GM18508 (cell line): ENCODE data around the gene IDS.
"Not testable (repeated sequence)": the region's sequence is repeated elsewhere in the genome, so short reads cannot be mapped to it uniquely, and the experiment has no call there.

Experiments used
- ATAC-seq: cut with Tn5 transposase; IDR thresholded peaks from one replicate; pipeline ENCODE4 v1.9.1; 2021; ENCODE audit warnings: moderate number of reproducible peaks; ENCODE audit not compliant: insufficient read depth, unreplicated experiment

The IDS gene

GRCh38 chrX:149502923-149503322 is 2.2 kb downstream of the IDS start:
- ATAC-seq = not testable (repeated sequence)

GRCh38 chrX:149499766-149500165 is 5.3 kb downstream of the IDS start:
- ATAC-seq = no peak

- no peak for ATAC-seq
Measured at GRCh38 chrX:149498767-149499166, 6.3 kb downstream of the IDS start.

GRCh38 chrX:149497626-149498025 is 7.5 kb downstream of the IDS start:
- ATAC-seq = no peak

- no peak for ATAC-seq
Measured at GRCh38 chrX:149497054-149497453, 8.1 kb downstream of the IDS start.

- no peak for ATAC-seq
Measured at GRCh38 chrX:149495573-149496071, 9.5 kb downstream of the IDS start.

GRCh38 chrX:149494844-149495565 is 10.1 kb downstream of the IDS start:
- ATAC-seq = no peak

GRCh38 chrX:149493567-149494562 is 11.2 kb downstream of the IDS start:
- ATAC-seq = no peak

- no peak for ATAC-seq
Measured at GRCh38 chrX:149491812-149492211, 13.3 kb downstream of the IDS start.

GRCh38 chrX:149490100-149490499 is 15.0 kb downstream of the IDS start:
- ATAC-seq = no peak

GRCh38 chrX:149488411-149489052 is 16.6 kb downstream of the IDS start:
- ATAC-seq = not testable (repeated sequence)

GRCh38 chrX:149488008-149488407 is 17.1 kb downstream of the IDS start:
- ATAC-seq = not testable (repeated sequence)

GRCh38 chrX:149487292-149487691 is 17.8 kb downstream of the IDS start:
- ATAC-seq = no peak

- ATAC-seq = no peak
Measured at GRCh38 chrX:149476513-149476912, 28.6 kb downstream of the IDS start.

- no peak for ATAC-seq
Measured at GRCh38 chrX:149473966-149474365, 31.1 kb downstream of the IDS start.

- no peak for ATAC-seq
Measured at GRCh38 chrX:149473092-149473491, 32.0 kb downstream of the IDS start.

GRCh38 chrX:149472625-149473024 is 32.5 kb downstream of the IDS start:
- no peak for ATAC-seq

GRCh38 chrX:149471397-149471796 is 33.7 kb downstream of the IDS start:
- ATAC-seq = no peak

- ATAC-seq = no peak
Measured at GRCh38 chrX:149470955-149471354, 34.2 kb downstream of the IDS start.

- no peak for ATAC-seq
Measured at GRCh38 chrX:149469406-149469805, 35.7 kb downstream of the IDS start.

- ATAC-seq = no peak
Measured at GRCh38 chrX:149467920-149468319, 37.2 kb downstream of the IDS start.
